Measurements from ENCODE around the gene CRCP. TPM values are rescaled to one million over a fixed set of nuclear protein-coding genes. Genes with fewer than 3 reads are reported as not detected.
A peak's percentile ranks its signal among the peaks of the same experiment; 100 is the strongest.

Gene CRCP
- total RNA-seq, 1 experiment from 2014 or later = 32.4 TPM

DNA sequence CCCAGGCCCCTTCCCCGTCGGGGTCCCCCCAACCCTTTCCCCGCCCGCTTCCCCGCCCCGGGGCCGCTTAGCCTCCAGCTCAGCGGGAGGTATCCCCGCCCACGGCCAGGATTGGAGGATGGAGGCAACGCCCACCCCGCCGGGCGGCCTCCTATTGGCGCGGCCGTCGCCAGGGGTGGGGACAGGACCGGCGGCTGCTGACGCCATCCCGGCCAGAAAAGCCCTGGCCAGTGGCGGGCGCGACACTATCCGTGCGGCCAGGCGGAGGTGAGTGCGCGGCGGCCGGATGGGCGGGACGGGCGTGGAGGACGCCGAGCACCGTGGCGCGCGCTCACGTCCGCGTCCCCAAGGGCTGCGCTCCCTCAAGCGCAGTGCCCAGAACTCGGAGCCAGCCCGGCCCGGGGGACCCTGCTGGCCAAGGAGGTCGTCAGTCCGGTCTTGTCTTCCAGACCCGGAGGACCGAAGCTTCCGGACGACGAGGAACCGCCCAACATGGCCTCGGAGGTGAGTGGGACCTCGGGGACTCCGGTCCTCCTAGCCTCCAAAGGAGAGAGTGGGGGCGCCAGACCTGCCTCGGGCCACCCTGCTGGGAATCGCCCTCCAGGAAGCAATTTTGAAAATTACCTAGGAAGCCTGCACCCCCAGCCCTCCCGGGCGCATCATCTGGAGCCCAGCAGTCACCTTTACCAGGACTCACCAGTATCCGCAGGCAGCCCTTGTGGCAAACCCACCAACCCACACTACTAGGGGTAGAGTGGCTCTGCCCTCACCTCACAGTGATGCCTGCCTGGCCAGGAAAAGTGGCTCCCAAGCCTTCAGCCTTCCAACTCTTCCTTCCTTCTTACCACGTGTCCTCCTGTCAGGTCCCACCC is 38.8 kb upstream of the CRCP start, which contains the start of gene ASL:
Gene ASL (plus strand): TSS at position 230 of the 872 bp plus-strand sequence. CDS start 263 bp downstream, at position 493.
- Histone ChIP-seq H2AFZ (peak within 1 kb of the TSS; percentile 90), H3K79me2 (ENCODE audit: low read depth) (no peaks in the 10 kb centered on the region), H3K4me2 (peak within 1 kb of the TSS; percentile 93), H3K4me1 (replicated peaks; ENCODE audit: insufficient read depth) (peaks cover 9% of the 10 kb centered on the region), H3K9me2 (ENCODE audit: insufficient read depth) (no peaks in the 10 kb centered on the region), H3K9me3 (ENCODE audit: insufficient read depth, low read depth) (no peaks in the 10 kb centered on the region), H3F3A (ENCODE audit: insufficient read depth, low read depth) (no peaks in the 10 kb centered on the region), H3K27ac (no peak within 1 kb of the TSS), H3K4me3 (peak within 1 kb of the TSS; percentile 84), H4K20me1 (ENCODE audit: insufficient read depth) (no peaks in the 10 kb centered on the region), H3K27me3 (ENCODE audit: insufficient read depth, low read depth) (no peaks in the 10 kb centered on the region), H3K36me3 (ENCODE audit: low read depth) (no peaks in the 10 kb centered on the region)
- ChIA-PET CTCF (interaction anchor here (0.5 to 0.6 kb wide), 2 partner anchors 45 to 62 kb away, joined by 3 to 7 read pairs; no protein-coding TSS in a partner anchor), POLR2A (ENCODE audit: unreplicated experiment) (interaction anchor here (0.6 to 0.7 kb wide), 6 partner anchors 25 to 598 kb away, joined by 3 to 10 read pairs (median 4); no protein-coding TSS in a partner anchor)
- intact Hi-C loops (cut with micrococcal nuclease; ENCODE audit: unreplicated experiment) = no loop called here
- TSS peak; percentile 71 for BruUV-seq (replicated peaks)
- DNase-seq = peak; percentile 80 to 96
- no peak for TF ChIP-seq EZH2 (IDR thresholded peaks at IDR 0.05; ENCODE audit: low read depth)
- TF ChIP-seq, protein P1, sequence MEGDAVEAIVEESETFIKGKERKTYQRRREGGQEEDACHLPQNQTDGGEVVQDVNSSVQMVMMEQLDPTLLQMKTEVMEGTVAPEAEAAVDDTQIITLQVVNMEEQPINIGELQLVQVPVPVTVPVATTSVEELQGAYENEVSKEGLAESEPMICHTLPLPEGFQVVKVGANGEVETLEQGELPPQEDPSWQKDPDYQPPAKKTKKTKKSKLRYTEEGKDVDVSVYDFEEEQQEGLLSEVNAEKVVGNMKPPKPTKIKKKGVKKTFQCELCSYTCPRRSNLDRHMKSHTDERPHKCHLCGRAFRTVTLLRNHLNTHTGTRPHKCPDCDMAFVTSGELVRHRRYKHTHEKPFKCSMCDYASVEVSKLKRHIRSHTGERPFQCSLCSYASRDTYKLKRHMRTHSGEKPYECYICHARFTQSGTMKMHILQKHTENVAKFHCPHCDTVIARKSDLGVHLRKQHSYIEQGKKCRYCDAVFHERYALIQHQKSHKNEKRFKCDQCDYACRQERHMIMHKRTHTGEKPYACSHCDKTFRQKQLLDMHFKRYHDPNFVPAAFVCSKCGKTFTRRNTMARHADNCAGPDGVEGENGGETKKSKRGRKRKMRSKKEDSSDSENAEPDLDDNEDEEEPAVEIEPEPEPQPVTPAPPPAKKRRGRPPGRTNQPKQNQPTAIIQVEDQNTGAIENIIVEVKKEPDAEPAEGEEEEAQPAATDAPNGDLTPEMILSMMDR (conservative IDR thresholded peaks at IDR 0.05) = no peak

DNA sequence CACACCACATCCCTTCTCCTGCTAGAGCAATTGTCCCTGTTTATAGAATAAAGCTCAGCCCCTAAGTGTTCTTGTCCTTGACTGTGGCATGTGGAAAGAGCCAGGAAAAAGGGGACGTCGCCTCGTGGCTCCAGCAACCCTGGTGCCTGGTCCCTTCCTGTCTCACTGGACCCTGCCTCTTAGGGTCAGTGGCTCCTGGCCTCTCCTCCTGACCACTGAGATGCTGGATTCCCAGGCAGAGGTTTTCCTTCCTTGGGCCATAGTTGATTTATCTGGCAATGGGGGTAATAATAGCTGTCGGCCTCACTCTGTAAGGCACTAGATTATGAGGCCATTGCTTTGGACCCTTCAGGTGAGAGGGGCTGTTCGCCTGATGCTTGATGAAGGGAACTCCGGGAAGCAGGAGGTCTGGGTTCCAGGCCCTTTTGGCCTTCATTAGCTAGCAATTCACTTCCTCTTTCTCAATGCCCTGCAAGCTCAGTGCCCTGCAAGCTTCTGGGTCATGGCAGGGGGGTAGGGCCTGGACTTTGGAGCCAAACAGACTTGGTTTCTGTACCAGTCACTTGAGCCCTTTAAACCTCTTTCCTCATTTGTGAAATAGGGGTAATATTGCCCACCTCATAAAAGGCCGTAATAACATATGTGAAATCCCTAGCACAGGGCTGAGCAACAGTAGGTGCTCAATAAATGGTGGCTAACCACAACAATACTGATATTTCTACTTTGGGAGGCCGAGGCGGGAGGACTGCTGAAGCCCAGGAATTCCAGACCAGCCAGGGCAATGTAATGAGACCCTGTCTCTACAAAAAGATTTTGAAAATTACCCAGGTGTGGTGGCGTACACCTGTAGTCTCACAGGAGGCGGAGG is 38.0 kb upstream of the CRCP start:
- intact Hi-C loops (cut with micrococcal nuclease; ENCODE audit: unreplicated experiment) = no loop called here
- H3F3A ChIP-seq (ENCODE audit: insufficient read depth, low read depth) = no peaks in the 10 kb centered on the region
- peaks cover 9% of the 10 kb centered on the region for H3K4me1 ChIP-seq (replicated peaks; ENCODE audit: insufficient read depth)
- ChIA-PET CTCF (interaction anchor here (0.6 kb wide), 1 partner anchor 34 kb away, joined by 3 read pairs; no protein-coding TSS in a partner anchor), POLR2A (ENCODE audit: unreplicated experiment) (no interaction called here)
- H3K27me3 ChIP-seq (ENCODE audit: insufficient read depth, low read depth) = no peaks in the 10 kb centered on the region
- H2AFZ ChIP-seq = peak overlapping the region; percentile 90
- no peaks in the 10 kb centered on the region for H3K9me2 ChIP-seq (ENCODE audit: insufficient read depth)
- no peaks in the 10 kb centered on the region for H4K20me1 ChIP-seq (ENCODE audit: insufficient read depth)
- no peak overlapping the region for H3K27ac ChIP-seq
- no peaks in the 10 kb centered on the region for H3K79me2 ChIP-seq (ENCODE audit: low read depth)
- peak overlapping the region; percentile 84 for H3K4me3 ChIP-seq
- no peaks in the 10 kb centered on the region for H3K36me3 ChIP-seq (ENCODE audit: low read depth)
- H3K4me2 ChIP-seq = peak overlapping the region; percentile 93
- BruUV-seq (replicated peaks) = no TSS peak
- TF ChIP-seq EZH2 (IDR thresholded peaks at IDR 0.05; ENCODE audit: low read depth) = no peak
- TF ChIP-seq, protein P1 (conservative IDR thresholded peaks at IDR 0.05) = no peak
- no peak for DNase-seq
- no peaks in the 10 kb centered on the region for H3K9me3 ChIP-seq (ENCODE audit: insufficient read depth, low read depth)

DNA sequence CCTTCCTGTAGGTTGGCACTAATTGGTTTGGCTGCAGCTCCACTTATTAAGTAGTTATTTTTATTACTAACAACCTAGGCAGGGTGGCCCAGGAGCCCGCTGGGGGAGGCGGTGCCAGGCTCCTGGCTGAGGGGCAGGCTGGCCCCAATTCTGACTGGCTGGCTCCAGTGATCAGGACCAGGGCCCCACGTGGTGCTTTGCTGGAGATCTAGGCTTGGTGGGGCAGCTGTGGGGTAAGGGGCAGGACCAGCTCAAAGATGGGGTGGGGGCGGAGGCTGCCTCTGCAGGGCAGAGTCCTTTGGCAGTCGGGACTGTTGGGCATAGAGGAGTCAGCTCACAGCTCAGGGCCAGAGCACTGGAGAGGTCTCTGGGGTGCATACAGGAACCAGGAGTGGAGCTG is 36.6 kb upstream of the CRCP start:
- Histone ChIP-seq H3K4me2 (no peak overlapping the region), H3K4me1 (replicated peaks; ENCODE audit: insufficient read depth) (peaks cover 9% of the 10 kb centered on the region), H4K20me1 (ENCODE audit: insufficient read depth) (no peaks in the 10 kb centered on the region), H3K4me3 (no peak overlapping the region), H3K36me3 (ENCODE audit: low read depth) (no peaks in the 10 kb centered on the region), H3K9me2 (ENCODE audit: insufficient read depth) (no peaks in the 10 kb centered on the region), H3K79me2 (ENCODE audit: low read depth) (no peaks in the 10 kb centered on the region), H2AFZ (no peak overlapping the region), H3K27ac (no peak overlapping the region), H3K9me3 (ENCODE audit: insufficient read depth, low read depth) (no peaks in the 10 kb centered on the region), H3K27me3 (ENCODE audit: insufficient read depth, low read depth) (no peaks in the 10 kb centered on the region), H3F3A (ENCODE audit: insufficient read depth, low read depth) (no peaks in the 10 kb centered on the region)
- POLR2A ChIA-PET (ENCODE audit: unreplicated experiment) = no interaction called here
- intact Hi-C loops (cut with micrococcal nuclease; ENCODE audit: unreplicated experiment) = no loop called here
- no peak for DNase-seq
- CTCF ChIA-PET = no interaction called here
- BruUV-seq (replicated peaks) = no TSS peak
- TF ChIP-seq, protein P1 (conservative IDR thresholded peaks at IDR 0.05) = no peak
- TF ChIP-seq EZH2 (IDR thresholded peaks at IDR 0.05; ENCODE audit: low read depth) = no peak

Measured in PC-9 (cell line).